SU-DHL-6 (cell line): Measurements from ENCODE around the gene ZNF516.

Source experiments
- H2AFZ ChIP-seq: fragments of 200-600 bp; sonication (generic); 2 replicates; pipeline ENCODE4 v1.6.1; 2014; ENCODE audit warnings: low read depth, mild to moderate bottlenecking, moderate library complexity, mixed read lengths, antibody characterized with exemption, low read length; ENCODE audit not compliant: severe bottlenecking
- H3F3A ChIP-seq: fragments of 200-600 bp; shearing (Covaris generic); 2 replicates; pipeline ENCODE4 v1.6.0; 2016; ENCODE audit warnings: antibody characterized with exemption, mild to moderate bottlenecking; ENCODE audit not compliant: insufficient read depth
- H3K27ac ChIP-seq: fragments of 200-600 bp; sonication (generic); 2 replicates; pipeline ENCODE4 v1.5.1; 2016; ENCODE audit warnings: low read depth, mild to moderate bottlenecking, low read length, moderate library complexity, mixed read lengths
- H3K27me3 ChIP-seq: fragments of 200-600 bp; sonication (generic), shearing (Covaris generic); 2 replicates; pipeline ENCODE4 v1.6.0; 2014; ENCODE audit warnings: mild to moderate bottlenecking, low read length
- H3K36me3 ChIP-seq: fragments of 200-600 bp; sonication (generic); 2 replicates; pipeline ENCODE4 v1.6.1; 2014; ENCODE audit warnings: mild to moderate bottlenecking, low read length, mixed read lengths
- H3K4me2 ChIP-seq: fragments of 300-600, 200-600 bp; shearing (Covaris generic), sonication (generic); 2 replicates; pipeline ENCODE4 v1.6.0; 2014; ENCODE audit warnings: low read length, low read depth, mild to moderate bottlenecking; ENCODE audit not compliant: poor library complexity, severe bottlenecking
- H3K4me3 ChIP-seq: fragments of 200-600 bp; sonication (generic); 2 replicates; pipeline ENCODE4 v1.5.1; 2014; ENCODE audit warnings: antibody characterized with exemption, low read length, mild to moderate bottlenecking, mixed read lengths; ENCODE audit not compliant: insufficient read depth, poor library complexity, severe bottlenecking
- H3K79me2 ChIP-seq: fragments of 200-600 bp; sonication (generic); 2 replicates; pipeline ENCODE4 v1.6.1; 2014; ENCODE audit warnings: mild to moderate bottlenecking, low read length, moderate library complexity; ENCODE audit not compliant: insufficient read depth
- H3K9ac ChIP-seq: fragments of 200-600 bp; sonication (generic); 2 replicates; pipeline ENCODE4 v1.7.0; 2014; ENCODE audit warnings: mild to moderate bottlenecking, low read length
- H3K9me2 ChIP-seq: fragments of 200-600 bp; sonication (generic); replicated peaks from 2 replicates; pipeline ENCODE4 v1.6.1; 2014; ENCODE audit warnings: low read length; ENCODE audit not compliant: insufficient read depth
- H3K9me3 ChIP-seq: fragments of 200-600 bp; sonication (generic); 2 replicates; pipeline ENCODE4 v1.6.1; 2014; ENCODE audit warnings: low read length, mixed read lengths; ENCODE audit not compliant: insufficient read depth
- H4K20me1 ChIP-seq: fragments of 200-600 bp; sonication (generic); 2 replicates; pipeline ENCODE4 v1.6.1; 2014; ENCODE audit warnings: low read depth, mild to moderate bottlenecking, antibody characterized with exemption, low read length, moderate library complexity, mixed read lengths
- CTCF ChIP-seq: fragments of 200-600 bp; sonication (generic); IDR thresholded peaks from one replicate; pipeline ENCODE4 v1.5.1; 2017; ENCODE audit warnings: antibody characterized with exemption, mild to moderate bottlenecking, low read length, moderate library complexity; ENCODE audit not compliant: insufficient read depth, poor library complexity, severe bottlenecking
- EZH2phosphoT487 ChIP-seq: fragments of 200-600 bp; sonication (generic), shearing (Covaris generic); conservative IDR thresholded peaks from 2 replicates; pipeline ENCODE4 v1.6.1; 2018; ENCODE audit warnings: mild to moderate bottlenecking, antibody characterized with exemption, low read length, moderate library complexity, mixed read lengths

The ZNF516 gene

GRCh38 chr18:76441002-76441667, 53.9 kb downstream of the ZNF516 start:
- Histone ChIP-seq H3K9me2 (no peaks in the 10 kb centered on the region), H2AFZ (no peak overlapping the region), H3K27me3 (no peaks in the 10 kb centered on the region), H3K4me3 (no peak overlapping the region), H3K27ac (no peak overlapping the region), H3K9ac (no peak overlapping the region), H3K4me2 (no peak overlapping the region), H3F3A (no peaks in the 10 kb centered on the region), H3K36me3 (peaks cover 3% of the 10 kb centered on the region; the same call in 1 of the 2 replicates), H4K20me1 (peaks cover 6% of the 10 kb centered on the region; the same call in 1 of the 2 replicates), H3K79me2 (peaks cover 53% of the 10 kb centered on the region), H3K9me3 (no peaks in the 10 kb centered on the region)
- TF ChIP-seq EZH2phosphoT487 (no peak), CTCF (no peak)

- H3K27ac ChIP-seq, result no peak overlapping the region
- no peaks in the 10 kb centered on the region for H3K9me2 ChIP-seq
- no peak overlapping the region for H3K4me3 ChIP-seq
- peaks cover 34% of the 10 kb centered on the region for H3K79me2 ChIP-seq
- H4K20me1 ChIP-seq, result 0 out of 2 replicates have a peak, but pooled peaks cover 6% of the 10 kb centered on the region
- H3K4me2 ChIP-seq, result no peak overlapping the region
- H3K27me3 ChIP-seq, result no peaks in the 10 kb centered on the region
- peaks cover 3% of the 10 kb centered on the region; the same call in 1 of the 2 replicates for H3K36me3 ChIP-seq
- TF ChIP-seq EZH2phosphoT487 (no peak), CTCF (no peak)
- H3K9ac ChIP-seq, result no peak overlapping the region
- no peak overlapping the region for H2AFZ ChIP-seq
- no peaks in the 10 kb centered on the region for H3K9me3 ChIP-seq
- H3F3A ChIP-seq, result no peaks in the 10 kb centered on the region
Measured at GRCh38 chr18:76437910-76438309, 57.1 kb downstream of the ZNF516 start.

- peaks cover 43% of the 10 kb centered on the region for H3K79me2 ChIP-seq
Measured at GRCh38 chr18:76437011-76437410, 58.0 kb downstream of the ZNF516 start.

More at GRCh38 chr18:76437011-76437410, 58.0 kb downstream of the ZNF516 start:
- Histone ChIP-seq H3K9me3 (no peaks in the 10 kb centered on the region), H2AFZ (no peak overlapping the region), H3K9me2 (no peaks in the 10 kb centered on the region), H3K4me3 (no peak overlapping the region), H3K4me2 (no peak overlapping the region), H3K9ac (no peak overlapping the region), H3K27ac (no peak overlapping the region), H3F3A (no peaks in the 10 kb centered on the region), H4K20me1 (0 out of 2 replicates have a peak, but pooled peaks cover 6% of the 10 kb centered on the region), H3K27me3 (no peaks in the 10 kb centered on the region), H3K36me3 (peaks cover 3% of the 10 kb centered on the region; the same call in 1 of the 2 replicates)
- TF ChIP-seq CTCF (no peak), EZH2phosphoT487 (no peak)
